ENCODE results near the gene GZF1. TPM values are rescaled to one million over a fixed set of nuclear protein-coding genes. Genes with fewer than 3 reads are reported as not detected.
"Not testable (repeated sequence)": the region's sequence is repeated elsewhere in the genome, so short reads cannot be mapped to it uniquely, and the experiment has no call there.

Gene GZF1
- polyA plus RNA-seq, 1 donor = 14.7 TPM

GRCh38 chr20:23344336-23344735 lies 17.6 kb upstream of the GZF1 start:
- DNase-seq = no peak

GRCh38 chr20:23346002-23346401 lies 16.0 kb upstream of the GZF1 start:
- no peak for DNase-seq

DNA sequence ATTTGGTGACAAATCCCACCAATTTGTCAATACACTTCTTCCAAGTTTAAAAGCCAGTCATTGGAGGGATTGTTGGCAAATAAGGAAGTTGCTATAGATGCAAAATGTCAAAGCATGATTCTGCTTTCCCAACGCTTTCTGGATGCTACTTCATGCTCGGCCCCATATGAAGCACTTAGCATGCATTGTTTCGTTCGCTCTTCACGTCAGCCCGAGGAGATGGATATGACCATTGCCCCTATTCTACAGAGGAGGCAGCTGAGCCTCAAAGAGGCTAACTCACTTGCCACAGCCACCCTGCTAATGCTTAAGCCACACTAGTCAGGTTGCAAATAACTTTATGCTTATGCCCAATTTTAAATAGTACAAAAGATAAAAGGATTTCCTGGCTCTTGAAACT lies 14.2 kb upstream of the GZF1 start:
- no peak for DNase-seq

DNA sequence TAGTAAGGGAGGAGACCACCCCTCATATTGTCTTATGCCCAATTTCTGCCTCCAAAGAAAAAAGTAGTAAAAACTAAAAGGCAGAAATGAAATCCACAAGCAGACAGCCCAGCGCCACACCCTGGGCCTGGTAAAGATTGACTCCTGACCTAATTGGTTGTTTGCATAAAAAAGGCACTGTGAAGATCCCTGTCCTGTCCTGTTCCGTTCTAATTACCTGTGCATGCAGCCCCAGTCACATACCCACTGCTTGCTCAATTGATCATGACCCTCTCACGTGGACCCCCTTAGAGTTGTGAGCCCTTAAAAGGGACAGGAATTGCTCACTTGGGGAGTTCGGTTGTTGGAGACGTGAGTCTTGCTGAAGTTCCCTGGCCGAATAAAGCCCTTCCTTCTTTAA lies 13.5 kb upstream of the GZF1 start:
- DNase-seq = not testable (repeated sequence)

DNA sequence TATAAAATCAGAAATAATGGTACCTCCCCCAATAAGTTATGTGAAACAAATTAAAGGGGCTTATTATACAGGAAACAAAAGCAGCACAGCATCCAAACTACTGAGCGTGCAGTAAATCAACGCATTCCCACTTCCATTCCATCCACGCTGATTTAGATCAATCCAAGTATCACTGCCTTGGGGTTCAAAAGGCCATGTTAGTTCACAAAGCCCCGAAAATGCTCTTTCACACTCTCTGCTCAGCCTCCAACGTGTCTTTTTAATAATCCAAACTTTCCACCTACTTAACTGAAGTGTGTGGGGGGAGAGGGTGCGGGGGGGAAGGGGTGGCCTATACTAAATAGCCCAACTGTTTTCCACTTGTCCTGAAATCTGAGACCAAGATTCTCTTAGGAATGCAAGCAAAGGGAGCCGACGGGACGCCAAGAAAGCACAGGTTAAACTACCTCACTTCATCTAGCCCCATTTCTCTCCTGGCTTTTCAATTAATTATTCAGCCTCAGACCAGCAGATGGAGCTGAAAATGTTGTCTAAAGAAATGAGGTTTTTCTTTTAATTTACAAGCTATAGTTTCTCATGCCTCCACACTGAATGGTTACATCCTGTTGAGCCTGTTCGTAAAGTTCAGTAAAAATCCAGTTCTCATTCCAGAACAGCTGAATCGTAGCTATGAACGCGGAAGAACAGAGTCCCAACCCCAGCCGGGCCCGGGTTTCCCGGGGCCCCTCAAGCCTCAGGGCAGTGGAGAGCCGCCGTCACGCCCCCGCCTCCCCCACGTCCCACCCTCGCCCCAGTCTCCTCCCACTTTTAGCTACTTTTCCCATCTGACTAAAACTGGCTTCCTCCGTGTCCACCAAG lies 12.4 kb upstream of the GZF1 start:
- DNase-seq = peak; percentile 79

- peak; percentile 98 for DNase-seq
Observed at GRCh38 chr20:23350196-23350903, 11.6 kb upstream of the GZF1 start, which contains the start of gene NXT1. TSS of gene NXT1 (plus strand) at chr20:23350791. CDS start at chr20:23354042, 3,251 bp downstream.

- DNase-seq = peak; percentile 44
Observed at GRCh38 chr20:23350904-23351838, 10.8 kb upstream of the GZF1 start.

DNA sequence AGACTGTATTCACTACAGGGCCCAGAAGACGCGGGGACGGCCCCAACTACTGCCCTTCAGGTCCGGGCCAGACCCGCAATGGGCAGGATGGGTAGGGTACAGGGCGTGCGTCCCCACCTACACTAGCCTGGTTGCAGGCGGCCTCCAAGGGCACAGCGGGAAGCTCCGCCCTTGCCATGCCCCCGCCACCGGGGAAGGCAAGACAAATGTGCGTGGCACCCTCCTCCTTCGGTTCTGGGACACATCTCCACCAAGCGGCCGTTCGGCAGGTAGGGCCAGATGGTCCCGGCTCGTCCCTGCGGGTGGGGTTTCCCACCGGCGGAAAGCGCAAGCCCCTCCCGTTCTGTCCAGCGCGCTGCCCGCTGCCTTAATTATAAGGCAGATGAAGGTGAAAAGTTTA lies 5.8 kb upstream of the GZF1 start:
- no peak for DNase-seq

DNA sequence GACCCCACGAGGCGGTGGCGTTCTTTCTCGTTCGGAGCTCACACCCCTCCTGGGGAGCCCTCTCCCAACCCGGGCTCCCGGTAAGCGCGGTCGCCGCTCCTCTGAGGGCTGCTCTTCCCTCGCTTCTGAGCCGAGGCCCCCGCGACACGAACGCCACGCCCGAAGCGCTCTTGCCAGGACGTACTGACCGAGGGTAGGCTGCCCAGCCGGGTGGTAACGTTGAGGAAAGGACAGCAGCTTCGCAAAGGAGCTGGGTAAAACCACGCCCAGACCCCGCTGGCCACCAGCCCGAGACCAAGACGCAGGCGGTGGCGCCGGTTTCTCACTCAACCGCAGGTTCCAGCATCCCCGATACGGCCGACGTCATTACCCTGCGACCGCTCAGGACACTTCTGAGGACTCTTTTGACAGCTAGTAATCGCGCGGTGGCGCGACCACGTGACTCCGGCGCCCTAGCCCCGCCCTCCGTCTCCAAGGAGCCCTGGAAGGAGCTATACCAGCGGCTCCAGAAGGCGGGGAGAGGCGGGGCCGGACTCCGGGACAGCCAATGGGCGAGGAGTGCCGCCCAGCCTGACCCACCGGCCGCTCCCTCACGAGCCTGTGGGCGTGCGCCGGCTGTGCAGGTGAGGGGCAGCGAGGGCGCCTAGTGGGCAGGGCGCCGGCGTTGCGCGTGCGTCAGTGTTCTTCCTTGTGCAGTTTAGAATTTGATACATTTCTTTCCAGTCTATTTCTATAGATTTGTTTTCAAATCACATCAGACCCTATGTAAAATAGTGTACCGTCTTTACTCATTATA lies 4.0 kb upstream of the GZF1 start:
- peak; percentile 99 for DNase-seq

DNA sequence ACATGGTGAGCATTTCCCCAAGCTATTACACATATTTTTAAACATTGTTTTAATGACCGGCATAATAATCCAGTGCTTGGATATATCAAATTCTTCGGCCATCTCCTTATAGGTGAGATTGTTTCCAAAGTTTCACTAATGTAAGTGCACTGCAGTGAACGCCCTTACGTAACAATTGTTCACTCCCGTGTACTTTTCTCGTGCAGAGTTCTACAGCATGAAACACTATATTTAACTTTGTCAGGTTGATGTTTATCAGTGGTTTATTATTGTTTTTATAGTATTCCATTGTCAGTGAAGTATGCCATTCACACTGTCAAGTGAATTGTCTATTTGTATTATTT lies 3.4 kb upstream of the GZF1 start:
- no peak for DNase-seq

GRCh38 chr20:23358923-23359593 lies 2.9 kb upstream of the GZF1 start:
- DNase-seq = no peak

DNA sequence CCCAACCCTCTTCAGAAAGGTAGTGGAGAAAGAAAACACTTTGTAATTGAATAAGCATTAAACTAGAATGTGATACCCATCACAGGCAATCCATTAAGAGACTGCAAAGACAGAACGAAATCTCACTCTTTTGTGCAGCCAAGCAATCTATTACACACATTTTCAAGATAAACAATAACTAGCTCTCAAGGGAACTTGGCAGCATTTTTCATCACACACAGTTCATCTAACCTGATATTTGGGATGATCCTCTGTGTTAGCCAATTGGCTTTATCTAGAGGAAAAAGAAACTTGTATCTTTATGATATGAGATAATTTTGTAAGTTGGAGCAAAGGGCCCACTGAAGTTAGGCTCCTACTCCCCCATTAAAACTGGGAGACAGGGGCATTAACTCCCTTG lies 1.5 kb upstream of the GZF1 start:
- no peak for DNase-seq

DNA sequence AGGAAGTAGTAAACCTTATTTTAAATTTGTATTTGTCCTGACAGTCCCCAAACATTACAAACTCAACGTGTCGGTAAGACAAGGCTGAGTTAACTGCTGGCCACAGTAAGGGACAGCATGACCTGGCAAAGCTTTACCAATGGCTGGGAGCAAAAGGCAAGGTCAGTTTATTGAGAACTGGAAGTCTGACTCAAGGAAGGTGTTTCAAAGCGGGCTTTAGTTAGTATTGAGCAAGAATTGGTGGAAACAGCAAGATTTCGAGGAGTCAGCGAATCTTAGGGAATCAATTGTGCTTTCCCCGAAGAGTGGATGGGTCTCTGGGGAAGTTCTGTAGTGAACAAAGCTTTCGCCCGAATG lies 885 bp upstream of the GZF1 start:
- peak; percentile 18 for DNase-seq

GRCh38 chr20:23362392-23363256 lies 642 bp downstream of the GZF1 start:
- DNase-seq = peak; percentile 18

DNA sequence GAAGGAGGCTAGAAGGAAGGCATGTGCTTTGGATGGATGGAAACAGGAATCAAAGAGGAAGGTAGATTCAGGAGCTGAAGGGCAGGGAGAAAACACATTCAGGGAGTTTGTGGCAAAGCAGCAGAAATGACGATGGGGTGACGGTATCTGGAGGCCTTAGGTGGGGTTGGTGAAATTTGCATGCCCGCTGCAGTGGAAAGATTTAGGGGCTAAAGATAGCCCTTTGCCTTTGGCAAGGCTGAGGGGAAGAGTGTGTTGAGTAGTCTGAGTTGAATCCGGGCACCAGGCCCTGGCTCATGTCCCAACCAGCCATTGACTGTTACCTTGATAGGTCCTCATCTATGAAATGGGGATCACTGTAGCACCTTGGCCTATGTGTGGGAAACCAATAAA lies 1.3 kb downstream of the GZF1 start:
- DNase-seq = no peak

GRCh38 chr20:23365390-23366165 lies 3.6 kb downstream of the GZF1 start:
- no peak for DNase-seq

DNA sequence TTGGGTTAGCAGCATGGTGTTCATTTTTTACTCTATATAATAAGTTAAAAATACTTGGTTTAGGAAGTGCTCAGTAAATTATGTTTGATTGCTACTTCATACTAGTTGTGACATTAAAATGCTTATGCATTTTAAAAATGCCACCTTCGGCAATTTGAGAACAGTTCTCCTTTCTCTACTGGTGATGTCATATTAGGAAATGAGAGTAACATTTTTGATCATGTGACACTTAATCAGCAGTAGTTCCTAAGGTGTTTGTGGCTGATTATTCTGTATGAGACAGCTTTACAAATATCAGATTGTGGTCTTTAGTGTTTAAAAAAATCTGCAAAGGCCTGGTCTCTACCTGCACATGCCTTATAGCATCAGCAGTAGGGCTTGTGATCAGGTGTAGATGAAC lies 4.4 kb downstream of the GZF1 start:
- no peak for DNase-seq

- DNase-seq = no peak
Observed at GRCh38 chr20:23367770-23368169, 5.8 kb downstream of the GZF1 start.

All from left kidney (tissue), 2 donors.